Immature natural killer cell (primary cell): Measurements from ENCODE around the gene NFATC3. TPM values are rescaled to one million over a fixed set of nuclear protein-coding genes. Genes with fewer than 3 reads are reported as not detected.
"Not testable (repeated sequence)": the region's sequence is repeated elsewhere in the genome, so short reads cannot be mapped to it uniquely, and the experiment has no call there.

Experiments used
- DNase-seq, 3 donors: peaks; one replicate each; pipeline ENCODE4 v3.0.0; 2022; ENCODE audit warnings: mixed read lengths in 1 of 3
- H3K27ac Mint-ChIP-seq, 6 donors: one replicate each; pipeline ENCODE4 v1.8.0; 2020; ENCODE audit warnings: mixed read lengths in 6 of 6, mild to moderate bottlenecking in 5 of 6, inconsistent platforms in 4 of 6, moderate library complexity in 3 of 6
- H3K27me3 Mint-ChIP-seq, 3 donors: one replicate each; pipeline ENCODE4 v1.8.0; 2020 to 2021; ENCODE audit warnings: low read depth in 3 of 3, mild to moderate bottlenecking in 3 of 3, mixed read lengths in 3 of 3, moderate library complexity in 3 of 3, inconsistent platforms in 1 of 3
- H3K36me3 Mint-ChIP-seq, 3 donors: one replicate each; pipeline ENCODE4 v1.8.0; 2020; ENCODE audit warnings: mixed read lengths in 3 of 3, inconsistent platforms in 2 of 3, mild to moderate bottlenecking in 2 of 3
- H3K4me1 Mint-ChIP-seq, 2 donors: one replicate each; pipeline ENCODE4 v1.8.0; 2020; ENCODE audit warnings: inconsistent platforms in 2 of 2, mild to moderate bottlenecking in 2 of 2, mixed read lengths in 2 of 2, moderate library complexity in 1 of 2
- H3K4me3 Mint-ChIP-seq, 5 donors: one replicate each; pipeline ENCODE4 v1.8.0; 2020; ENCODE audit warnings: mild to moderate bottlenecking in 5 of 5, mixed read lengths in 5 of 5, inconsistent platforms in 3 of 5, moderate library complexity in 3 of 5
- H3K9me3 Mint-ChIP-seq, 6 donors: one replicate each; pipeline ENCODE4 v1.8.0; 2020; ENCODE audit warnings: mild to moderate bottlenecking in 6 of 6, mixed read lengths in 6 of 6, inconsistent platforms in 4 of 6, moderate library complexity in 3 of 6
- polyA plus RNA-seq, 3 donors: library from polyadenylated mRNA; unstranded; fragments of 300-500 nt; fragmentation: Illumina TruSeq; gene quantifications; one replicate each; pipeline ENCODE4 v1.2.3, GENCODE V29; 2021

The NFATC3 gene
- polyA plus RNA-seq, 3 donors from 2014 or later, result 66.5 to 160 (median 119) TPM

DNA sequence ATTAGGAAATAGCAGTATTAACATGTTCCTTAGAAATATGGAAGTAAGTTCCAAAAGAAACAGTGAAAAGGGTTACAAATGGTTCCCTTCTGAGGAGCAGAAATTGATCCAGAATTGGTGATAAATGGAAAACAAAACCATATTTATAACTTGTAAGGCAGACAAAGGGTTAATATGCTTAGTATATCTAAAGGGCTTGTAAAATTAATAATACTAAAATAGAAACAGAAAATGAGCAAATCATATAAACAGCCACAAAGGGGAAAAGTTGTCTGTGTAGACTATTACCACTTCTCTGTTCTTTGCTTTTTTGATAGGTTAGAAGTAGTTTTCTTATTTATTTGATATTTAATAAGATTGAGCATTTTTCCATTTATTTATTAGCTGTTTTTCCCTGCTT lies 64.4 kb downstream of the NFATC3 start:
- peaks cover 39 to 83% of the 10 kb centered on the region in 2 donors for H3K4me1 Mint-ChIP-seq
- H3K9me3 Mint-ChIP-seq, result no peaks in the 10 kb centered on the region
- DNase-seq, result no peak
- peaks cover 0 to 4% (median 4%) of the 10 kb centered on the region in 3 donors for H3K36me3 Mint-ChIP-seq
- H3K27ac Mint-ChIP-seq, result peak overlapping the region in 4 of 6 donors; percentile 7 to 13 (median 8)
- H3K4me3 Mint-ChIP-seq, result no peak overlapping the region
- no peaks in the 10 kb centered on the region for H3K27me3 Mint-ChIP-seq

DNA sequence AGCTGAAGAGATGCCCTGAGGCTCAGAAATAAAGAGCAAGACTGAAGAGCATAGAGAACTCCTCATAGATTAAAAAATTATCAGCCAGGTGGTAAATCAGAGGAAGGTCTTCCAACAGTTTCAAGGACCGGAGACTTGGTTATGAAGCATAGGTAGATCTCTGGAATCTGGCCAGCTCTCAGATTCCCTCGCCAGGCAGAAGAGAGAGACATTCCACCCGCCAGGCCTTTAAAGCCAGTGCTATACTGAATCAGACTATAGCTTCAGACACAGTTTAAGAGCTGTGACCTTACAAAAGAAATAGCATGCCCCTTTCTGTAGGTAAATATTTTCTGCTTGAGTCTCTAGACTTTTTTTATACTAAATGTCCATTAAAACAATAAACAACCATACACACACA lies 70.3 kb downstream of the NFATC3 start:
- peaks cover 0 to 12% (median 3%) of the 10 kb centered on the region in 3 donors for H3K36me3 Mint-ChIP-seq

DNA sequence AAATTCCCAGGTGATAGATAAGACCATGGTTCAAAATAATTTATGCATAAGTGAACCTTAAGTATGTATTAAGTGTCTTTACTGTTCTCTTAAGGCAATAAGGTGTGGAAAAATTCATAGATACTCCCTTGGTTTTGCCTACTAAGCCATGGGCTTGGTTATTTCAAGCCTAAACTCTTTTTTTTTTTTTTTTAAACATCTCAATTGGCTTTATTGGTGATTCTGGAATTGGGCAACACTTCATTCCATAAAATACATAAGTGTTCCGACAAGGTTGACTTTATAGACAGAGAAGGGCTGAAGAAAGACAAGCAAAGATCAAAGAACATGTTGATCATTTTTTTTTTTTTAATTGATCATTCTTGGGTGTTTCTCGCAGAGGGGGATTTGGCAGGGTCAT lies 77.2 kb downstream of the NFATC3 start:
- Mint-ChIP-seq H3K36me3 (peaks cover 11 to 24% (median 15%) of the 10 kb centered on the region in 3 donors), H3K4me1 (peaks cover 0 to 26% of the 10 kb centered on the region in 2 donors), H3K4me3 (no peak overlapping the region), H3K27ac (peak overlapping the region in 3 of 6 donors; percentile 12 to 57 (median 56)), H3K9me3 (no peaks in the 10 kb centered on the region), H3K27me3 (peaks cover 0 to 6% (median 0%) of the 10 kb centered on the region in 3 donors)
- no peak for DNase-seq

More for the DNA sequence above, 70.3 kb downstream of the NFATC3 start:
- Mint-ChIP-seq H3K27ac (peak overlapping the region; percentile 20 to 82 (median 46)), H3K4me3 (no peak overlapping the region), H3K27me3 (peaks cover 0 to 3% (median 0%) of the 10 kb centered on the region in 3 donors), H3K4me1 (peaks cover 18 to 60% of the 10 kb centered on the region in 2 donors), H3K9me3 (no peaks in the 10 kb centered on the region)
- no peak for DNase-seq

DNA sequence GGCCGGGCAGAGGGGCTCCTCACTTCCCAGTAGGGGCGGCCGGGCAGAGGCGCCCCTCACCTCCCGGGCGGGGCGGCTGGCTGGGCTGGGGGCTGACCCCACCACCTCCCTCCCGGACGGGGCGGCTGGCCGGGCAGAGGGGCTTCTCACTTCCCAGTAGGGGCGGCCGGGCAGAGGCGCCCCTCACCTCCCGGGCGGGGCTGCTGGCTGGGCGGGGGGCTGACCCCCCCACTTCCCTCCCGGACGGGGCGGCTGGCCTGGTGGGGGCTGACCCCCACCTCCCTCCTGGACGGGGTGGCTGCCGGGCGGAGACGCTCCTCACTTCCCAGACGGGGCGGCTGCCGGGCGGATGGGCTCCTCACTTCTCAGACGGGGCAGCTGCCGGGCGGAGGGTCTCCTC lies 78.1 kb downstream of the NFATC3 start:
- peaks cover 11 to 21% (median 12%) of the 10 kb centered on the region in 3 donors for H3K36me3 Mint-ChIP-seq
- H3K4me3 Mint-ChIP-seq, H3K27me3 Mint-ChIP-seq, H3K9me3 Mint-ChIP-seq, DNase-seq, H3K27ac Mint-ChIP-seq: not testable (repeated sequence)
- H3K4me1 Mint-ChIP-seq, result peaks cover 0 to 23% of the 10 kb centered on the region in 2 donors

DNA sequence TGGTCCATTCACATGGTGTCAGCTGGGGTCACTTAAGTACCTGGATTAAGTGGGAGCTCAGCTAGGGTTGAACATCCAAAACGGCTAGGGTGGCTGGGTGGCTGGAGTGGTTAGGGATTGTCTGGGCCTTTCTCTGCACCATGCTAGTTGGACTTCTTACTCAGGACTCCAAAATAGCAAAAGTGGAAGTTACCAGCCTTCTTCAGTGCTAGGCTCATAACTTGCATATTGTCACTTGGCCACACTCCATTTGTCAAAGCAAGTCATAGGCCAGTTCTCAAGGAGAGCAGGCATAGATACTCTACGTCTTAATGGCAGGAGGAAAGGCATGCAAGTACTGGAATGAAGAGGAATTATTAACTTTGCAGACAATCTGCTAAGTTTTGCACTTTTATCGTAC lies 81.1 kb downstream of the NFATC3 start:
- Mint-ChIP-seq H3K4me1 (peaks cover 0 to 23% of the 10 kb centered on the region in 2 donors), H3K9me3 (no peaks in the 10 kb centered on the region), H3K27me3 (peaks cover 0 to 6% (median 0%) of the 10 kb centered on the region in 3 donors), H3K4me3 (no peak overlapping the region), H3K27ac (peak overlapping the region in 3 of 6 donors; percentile 3 to 55 (median 28)), H3K36me3 (peaks cover 9 to 15% (median 12%) of the 10 kb centered on the region in 3 donors)
- no peak for DNase-seq

DNA sequence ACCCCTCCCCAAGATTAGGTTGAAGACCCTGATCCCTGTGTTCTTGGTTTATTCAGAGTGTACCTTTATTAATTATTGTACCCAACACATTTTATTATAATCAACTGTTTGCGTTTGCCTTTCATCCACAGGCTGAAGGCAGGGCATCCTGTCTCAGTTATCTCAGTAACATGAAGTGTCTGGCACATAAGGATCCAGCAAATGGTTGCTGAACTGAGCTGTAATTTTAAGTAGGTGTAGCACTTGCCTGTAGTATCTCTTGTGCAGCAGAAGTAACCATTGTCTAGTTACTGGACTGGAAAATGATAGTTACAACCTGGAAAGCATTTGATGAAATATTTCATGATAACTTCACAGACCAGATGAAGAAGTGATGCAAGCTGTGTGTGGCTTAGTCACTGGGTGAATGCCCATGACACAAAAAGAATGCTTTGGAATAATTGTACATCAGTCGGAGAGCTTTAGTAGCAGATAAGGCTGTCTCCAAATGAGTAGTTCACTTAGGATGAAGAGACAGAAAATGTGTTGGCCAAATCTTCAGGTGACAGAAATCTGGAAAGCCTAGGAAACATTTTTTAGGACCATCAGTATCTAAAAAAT lies 94.1 kb downstream of the NFATC3 start:
- no peak for DNase-seq
- no peaks in the 10 kb centered on the region for H3K9me3 Mint-ChIP-seq
- H3K4me1 Mint-ChIP-seq, result peaks cover 9 to 46% of the 10 kb centered on the region in 2 donors
- H3K27me3 Mint-ChIP-seq, result peaks cover 0 to 3% (median 0%) of the 10 kb centered on the region in 3 donors
- H3K36me3 Mint-ChIP-seq, result peaks cover 24 to 52% (median 35%) of the 10 kb centered on the region in 3 donors
- H3K4me3 Mint-ChIP-seq, result no peak overlapping the region
- H3K27ac Mint-ChIP-seq, result peak overlapping the region in 5 of 6 donors; percentile 26 to 58 (median 54)

DNA sequence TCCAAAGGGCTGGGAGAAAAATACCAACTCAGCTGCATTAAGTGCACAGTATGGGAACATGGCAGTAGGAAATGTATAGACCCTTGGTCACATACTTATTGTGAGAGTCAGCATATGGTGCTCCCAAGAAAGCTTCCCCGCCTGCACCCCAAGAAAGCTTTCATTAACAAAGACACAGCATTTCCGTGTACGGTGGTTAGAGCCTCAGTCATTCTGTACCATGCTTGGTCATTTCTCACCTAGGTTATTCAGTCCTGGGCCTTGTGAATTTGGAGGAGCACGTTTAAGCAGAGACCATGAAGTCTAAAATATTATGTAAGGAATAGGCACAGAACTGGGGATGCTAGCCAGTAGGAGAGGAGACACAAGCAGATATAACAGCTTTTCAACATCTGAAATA lies 94.7 kb downstream of the NFATC3 start:
- Mint-ChIP-seq H3K4me3 (no peak overlapping the region), H3K27ac (peak overlapping the region in 3 of 6 donors; percentile 13 to 58 (median 38)), H3K4me1 (peaks cover 9 to 46% of the 10 kb centered on the region in 2 donors)

DNA sequence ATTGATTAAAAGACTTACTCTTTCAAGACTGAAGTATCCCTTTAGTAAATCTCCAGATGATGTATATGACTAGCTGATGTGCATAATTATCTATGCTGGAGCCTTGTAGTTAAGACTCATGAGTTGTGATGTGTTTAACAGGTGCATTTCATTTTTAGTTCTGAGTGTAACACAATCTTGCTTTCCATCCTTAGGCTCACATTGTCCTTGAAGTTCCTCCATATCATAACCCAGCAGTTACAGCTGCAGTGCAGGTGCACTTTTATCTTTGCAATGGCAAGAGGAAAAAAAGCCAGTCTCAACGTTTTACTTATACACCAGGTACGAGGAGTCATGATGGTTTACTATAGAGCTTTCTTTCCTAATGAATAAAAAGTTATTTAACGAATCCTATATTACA lies 97.9 kb downstream of the NFATC3 start:
- peak overlapping the region in 2 of 6 donors; percentile 10 to 50 for H3K27ac Mint-ChIP-seq
- no peaks in the 10 kb centered on the region for H3K9me3 Mint-ChIP-seq

More for the DNA sequence above, 94.7 kb downstream of the NFATC3 start:
- Mint-ChIP-seq H3K36me3 (peaks cover 25 to 51% (median 35%) of the 10 kb centered on the region in 3 donors), H3K9me3 (no peaks in the 10 kb centered on the region), H3K27me3 (peaks cover 0 to 3% (median 0%) of the 10 kb centered on the region in 3 donors)
- DNase-seq, result no peak

DNA sequence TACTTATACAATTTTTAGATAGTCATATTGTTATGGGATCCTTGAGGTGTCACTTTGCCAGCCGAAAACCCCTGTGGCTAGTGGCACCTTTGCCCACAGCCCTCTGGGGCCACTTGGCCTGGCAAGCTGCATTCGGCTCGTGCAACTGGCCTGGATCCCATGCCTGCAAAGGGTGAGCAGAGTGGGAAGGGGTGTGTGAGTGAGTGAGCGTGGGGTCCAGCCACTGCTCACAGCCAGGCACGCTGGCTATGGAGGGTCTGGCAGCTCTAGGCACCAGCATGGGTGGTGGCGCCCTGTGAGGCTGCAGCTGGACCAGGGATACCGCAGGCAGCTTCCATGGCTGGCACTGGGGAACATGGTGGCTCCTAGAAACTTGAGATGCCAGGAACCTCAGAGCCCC lies 101.7 kb downstream of the NFATC3 start:
- no peak for DNase-seq
- H3K27ac Mint-ChIP-seq, result peak overlapping the region in 4 of 6 donors; percentile 71 to 83 (median 75)
- H3K9me3 Mint-ChIP-seq, result no peaks in the 10 kb centered on the region
- H3K4me3 Mint-ChIP-seq, result no peak overlapping the region
- H3K27me3 Mint-ChIP-seq, result peaks cover 2 to 17% (median 4%) of the 10 kb centered on the region in 3 donors
- peaks cover 16 to 47% of the 10 kb centered on the region in 2 donors for H3K4me1 Mint-ChIP-seq
- H3K36me3 Mint-ChIP-seq, result peaks cover 20 to 46% (median 23%) of the 10 kb centered on the region in 3 donors

More for the DNA sequence above, 97.9 kb downstream of the NFATC3 start:
- no peak overlapping the region for H3K4me3 Mint-ChIP-seq
- H3K27me3 Mint-ChIP-seq, result peaks cover 2 to 17% (median 4%) of the 10 kb centered on the region in 3 donors
- peaks cover 22 to 48% (median 32%) of the 10 kb centered on the region in 3 donors for H3K36me3 Mint-ChIP-seq
- peaks cover 13 to 45% of the 10 kb centered on the region in 2 donors for H3K4me1 Mint-ChIP-seq
- no peak for DNase-seq

DNA sequence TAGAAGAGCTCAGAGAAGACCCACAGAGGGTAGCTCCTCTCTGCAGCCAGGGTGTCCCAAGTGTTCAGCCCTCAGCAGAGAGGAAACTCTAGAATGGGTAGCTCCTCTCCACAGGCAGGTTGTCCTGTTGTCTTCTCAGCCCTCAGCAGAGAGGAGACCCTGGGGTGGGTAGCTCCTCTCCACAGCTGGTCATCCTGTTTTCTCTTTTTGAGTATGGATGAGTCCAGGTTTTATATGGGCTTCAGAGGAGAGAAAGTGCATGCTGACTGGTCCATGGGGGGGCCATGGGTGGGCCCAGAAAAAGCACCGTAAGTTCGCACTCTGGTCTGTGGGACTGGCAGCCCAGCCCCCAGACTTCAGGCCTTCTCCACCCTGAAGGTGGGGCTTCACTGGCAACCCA lies 102.3 kb downstream of the NFATC3 start:
- Mint-ChIP-seq H3K9me3 (no peaks in the 10 kb centered on the region), H3K27ac (peak overlapping the region in 1 of 6 donors; percentile 71), H3K36me3 (peaks cover 16 to 44% (median 23%) of the 10 kb centered on the region in 3 donors), H3K4me1 (peaks cover 16 to 50% of the 10 kb centered on the region in 2 donors), H3K27me3 (peaks cover 2 to 15% (median 6%) of the 10 kb centered on the region in 3 donors), H3K4me3 (no peak overlapping the region)
- no peak for DNase-seq

DNA sequence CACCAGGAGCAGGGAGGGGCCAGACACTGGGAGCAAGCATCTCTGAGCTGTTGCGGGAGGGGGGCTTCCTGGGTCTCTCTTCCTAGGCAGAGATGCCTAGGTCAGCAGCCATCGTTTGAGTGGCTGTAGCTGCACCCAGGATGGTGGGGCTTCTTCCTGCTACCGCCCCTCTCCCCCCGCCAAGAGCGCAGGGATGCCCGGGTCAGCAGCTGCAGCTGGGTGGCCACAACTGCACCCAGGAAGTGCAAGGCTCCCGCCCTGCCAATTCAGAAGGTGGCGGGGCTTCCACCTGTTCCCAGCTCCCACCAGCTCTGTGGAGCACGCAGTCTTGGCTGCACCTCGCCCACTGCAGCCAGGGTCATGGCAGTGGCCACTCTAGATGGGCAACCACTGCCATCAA lies 103.0 kb downstream of the NFATC3 start:
- Mint-ChIP-seq H3K36me3 (peaks cover 14 to 45% (median 20%) of the 10 kb centered on the region in 3 donors), H3K4me3 (no peak overlapping the region), H3K9me3 (no peaks in the 10 kb centered on the region), H3K4me1 (peaks cover 16 to 52% of the 10 kb centered on the region in 2 donors), H3K27ac (peak overlapping the region in 2 of 6 donors; percentile 17 to 39), H3K27me3 (peaks cover 2 to 15% (median 9%) of the 10 kb centered on the region in 3 donors)
- no peak for DNase-seq

DNA sequence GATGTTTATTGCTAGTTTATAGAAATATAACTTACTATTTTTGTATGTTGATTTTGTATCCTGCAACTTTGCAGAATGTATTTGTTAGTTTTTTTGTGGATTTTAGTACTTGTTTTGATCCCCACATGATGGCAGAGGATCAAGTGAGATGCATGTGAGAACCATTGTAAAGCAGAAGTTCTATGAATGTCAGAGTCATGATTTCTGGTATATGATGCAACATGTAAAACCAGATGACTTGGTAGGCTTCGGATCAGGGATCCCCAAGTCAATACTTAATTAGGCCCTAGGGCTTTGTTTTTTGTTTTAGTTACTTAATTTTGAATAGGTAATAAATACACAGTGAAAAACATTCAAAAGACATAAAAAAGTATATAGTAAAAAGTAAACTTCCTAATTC lies 104.9 kb downstream of the NFATC3 start:
- Mint-ChIP-seq H3K27me3 (peaks cover 2 to 18% (median 9%) of the 10 kb centered on the region in 3 donors), H3K36me3 (peaks cover 5 to 35% (median 11%) of the 10 kb centered on the region in 3 donors), H3K27ac (no peak overlapping the region), H3K9me3 (no peaks in the 10 kb centered on the region), H3K4me1 (peaks cover 18 to 59% of the 10 kb centered on the region in 2 donors), H3K4me3 (no peak overlapping the region)
- DNase-seq, result no peak

DNA sequence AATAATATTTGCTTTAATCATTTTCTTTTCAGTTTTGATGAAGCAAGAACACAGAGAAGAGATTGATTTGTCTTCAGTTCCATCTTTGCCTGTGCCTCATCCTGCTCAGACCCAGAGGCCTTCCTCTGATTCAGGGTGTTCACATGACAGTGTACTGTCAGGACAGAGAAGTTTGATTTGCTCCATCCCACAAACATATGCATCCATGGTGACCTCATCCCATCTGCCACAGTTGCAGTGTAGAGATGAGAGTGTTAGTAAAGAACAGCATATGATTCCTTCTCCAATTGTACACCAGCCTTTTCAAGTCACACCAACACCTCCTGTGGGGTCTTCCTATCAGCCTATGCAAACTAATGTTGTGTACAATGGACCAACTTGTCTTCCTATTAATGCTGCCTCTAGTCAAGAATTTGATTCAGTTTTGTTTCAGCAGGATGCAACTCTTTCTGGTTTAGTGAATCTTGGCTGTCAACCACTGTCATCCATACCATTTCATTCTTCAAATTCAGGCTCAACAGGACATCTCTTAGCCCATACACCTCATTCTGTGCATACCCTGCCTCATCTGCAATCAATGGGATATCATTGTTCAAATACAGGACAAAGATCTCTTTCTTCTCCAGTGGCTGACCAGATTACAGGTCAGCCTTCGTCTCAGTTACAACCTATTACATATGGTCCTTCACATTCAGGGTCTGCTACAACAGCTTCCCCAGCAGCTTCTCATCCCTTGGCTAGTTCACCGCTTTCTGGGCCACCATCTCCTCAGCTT lies 105.8 kb downstream of the NFATC3 start:
- Mint-ChIP-seq H3K36me3 (peaks cover 5 to 32% (median 11%) of the 10 kb centered on the region in 3 donors), H3K27ac (peak overlapping the region in 3 of 6 donors; percentile 7 to 59 (median 57)), H3K4me1 (peaks cover 16 to 57% of the 10 kb centered on the region in 2 donors), H3K4me3 (no peak overlapping the region), H3K9me3 (no peaks in the 10 kb centered on the region), H3K27me3 (peaks cover 4 to 21% (median 9%) of the 10 kb centered on the region in 3 donors)
- DNase-seq, result no peak
